WTC11 (cell line): ENCODE results near the gene PDE11A. TPM values are rescaled to one million over a fixed set of nuclear protein-coding genes. Genes with fewer than 3 reads are reported as not detected.

ENCODE experiments used
- ATAC-seq: fragments of 200-7000 bp; cut with Tn5 transposase; 2 replicates; pipeline ENCODE4 v1.10.0; 2021; ENCODE audit warnings: mild to moderate bottlenecking, moderate library complexity
- CTCF ChIA-PET: fragments of 300-600 bp; sonication (Branson Sonifier 250); formaldehyde crosslinking; loops from one replicate; lab custom pipeline; 2021; ENCODE audit warnings: antibody characterized with exemption; lab: Charles Lee
- POLR2A ChIA-PET: fragments of 350-600 bp; sonication (Branson Sonifier 250); formaldehyde crosslinking; loops from one replicate; lab custom pipeline; 2021; ENCODE audit warnings: antibody characterized with exemption; lab: Charles Lee
- DNase-seq: peaks from one replicate; pipeline ENCODE4 v3.0.0; 2021; ENCODE audit warnings: low spot score
- H3K27ac Mint-ChIP-seq: 2 replicates; pipeline ENCODE4 v1.8.0; 2021; ENCODE audit warnings: mixed read lengths
- H3K27me3 Mint-ChIP-seq: 2 replicates; pipeline ENCODE4 v1.8.0; 2021; ENCODE audit warnings: low read depth, mild to moderate bottlenecking, moderate library complexity, mixed read lengths
- H3K36me3 Mint-ChIP-seq: 2 replicates; pipeline ENCODE4 v1.8.0; 2021; ENCODE audit warnings: mixed read lengths
- H3K4me1 Mint-ChIP-seq: 2 replicates; pipeline ENCODE4 v1.8.0; 2022; ENCODE audit warnings: mixed read lengths
- H3K4me3 Mint-ChIP-seq: 2 replicates; pipeline ENCODE4 v1.8.0; 2021; ENCODE audit warnings: mild to moderate bottlenecking, moderate library complexity, mixed read lengths
- H3K9me3 Mint-ChIP-seq: 2 replicates; pipeline ENCODE4 v1.8.0; 2021; ENCODE audit warnings: mixed read lengths
- AR ChIP-seq: fragments of 250-450 bp; sonication (Bioruptor Pico); IDR thresholded peaks from 2 replicates; pipeline ENCODE4 v1.9.0; 2021; ENCODE audit warnings: mild to moderate bottlenecking
- ATF1 ChIP-seq: sonication (generic); formaldehyde crosslinking; IDR thresholded peaks from 2 replicates; pipeline ENCODE4 v1.8.1; 2023; ENCODE audit warnings: mild to moderate bottlenecking, moderate library complexity, missing genetic modification reagents
- CREB1 ChIP-seq: sonication (generic); formaldehyde crosslinking; IDR thresholded peaks from 2 replicates; pipeline ENCODE4 v1.8.0; 2023; ENCODE audit warnings: mild to moderate bottlenecking, missing genetic modification reagents
- EMX1 ChIP-seq: fragments of 250-450 bp; sonication (Bioruptor Pico); IDR thresholded peaks from 2 replicates; pipeline ENCODE4 v1.8.0; 2021; ENCODE audit warnings: mild to moderate bottlenecking
- FOXJ3 ChIP-seq: sonication (generic); formaldehyde crosslinking; IDR thresholded peaks from 2 replicates; pipeline ENCODE4 v1.9.0; 2021; ENCODE audit warnings: missing genetic modification reagents, mild to moderate bottlenecking, borderline replicate concordance
- FOXP1 ChIP-seq: sonication (generic); formaldehyde crosslinking; IDR thresholded peaks from 2 replicates; pipeline ENCODE4 v1.8.0; 2022; ENCODE audit warnings: missing genetic modification reagents, mild to moderate bottlenecking, moderate library complexity, borderline replicate concordance
- HMGA2 ChIP-seq: fragments of 250-450 bp; sonication (Bioruptor Pico); IDR thresholded peaks from 2 replicates; pipeline ENCODE4 v1.4.0; 2021; ENCODE audit warnings: mild to moderate bottlenecking, moderate library complexity
- JUN ChIP-seq: sonication (generic); formaldehyde crosslinking; IDR thresholded peaks from 2 replicates; pipeline ENCODE4 v1.8.0; 2023; ENCODE audit warnings: mild to moderate bottlenecking, missing genetic modification reagents
- MXD4 ChIP-seq: fragments of 250-450 bp; sonication (Bioruptor Pico); IDR thresholded peaks from 2 replicates; pipeline ENCODE4 v1.8.0; 2021; ENCODE audit warnings: mild to moderate bottlenecking, moderate library complexity, borderline replicate concordance
- NFE2L1 ChIP-seq: sonication (generic); formaldehyde crosslinking; IDR thresholded peaks from 2 replicates; pipeline ENCODE4 v1.8.1; 2023; ENCODE audit warnings: missing genetic modification reagents
- NR2C2 ChIP-seq: sonication (generic); formaldehyde crosslinking; IDR thresholded peaks from 2 replicates; pipeline ENCODE4 v1.8.0; 2022; ENCODE audit warnings: mild to moderate bottlenecking, missing genetic modification reagents
- RORB ChIP-seq: fragments of 250-450 bp; sonication (Bioruptor Pico); IDR thresholded peaks from 2 replicates; pipeline ENCODE4 v1.9.0; 2021; ENCODE audit warnings: mild to moderate bottlenecking
- TEAD1 ChIP-seq: sonication (generic); formaldehyde crosslinking; IDR thresholded peaks from 2 replicates; pipeline ENCODE4 v1.8.0; 2022; ENCODE audit warnings: mild to moderate bottlenecking, missing genetic modification reagents
- TEAD4 ChIP-seq: sonication (generic); formaldehyde crosslinking; IDR thresholded peaks from 2 replicates; pipeline ENCODE4 v1.8.0; 2022; ENCODE audit warnings: mild to moderate bottlenecking, missing genetic modification reagents
- TP53 ChIP-seq: sonication (generic); formaldehyde crosslinking; IDR thresholded peaks from 2 replicates; pipeline ENCODE4 v1.8.1; 2023; ENCODE audit warnings: mild to moderate bottlenecking, missing genetic modification reagents
- ZNF232 ChIP-seq: sonication (generic); formaldehyde crosslinking; IDR thresholded peaks from 2 replicates; pipeline ENCODE4 v1.8.0; 2022; ENCODE audit warnings: mild to moderate bottlenecking, missing genetic modification reagents
- ZNF416 ChIP-seq: fragments of 250-450 bp; sonication (Bioruptor Pico); IDR thresholded peaks from 2 replicates; pipeline ENCODE4 v1.9.0; 2021; ENCODE audit warnings: mild to moderate bottlenecking, inconsistent platforms
- ZNF532 ChIP-seq: fragments of 250-450 bp; sonication (Bioruptor Pico); IDR thresholded peaks from 2 replicates; pipeline ENCODE4 v1.9.0; 2021; ENCODE audit warnings: mild to moderate bottlenecking, borderline replicate concordance
- total RNA-seq: library from RNA; stranded (reverse); gene quantifications from 3 replicates; pipeline ENCODE4 v1.2.3, GENCODE V29; 2021
- TF ChIP-seq, protein P1 (sequence below): sonication (generic); formaldehyde crosslinking; IDR thresholded peaks from 2 replicates; pipeline ENCODE4 v1.8.1; 2022; ENCODE audit warnings: missing genetic modification reagents, borderline replicate concordance
- TF ChIP-seq, protein P2 (sequence below): sonication (generic); formaldehyde crosslinking; IDR thresholded peaks from 2 replicates; pipeline ENCODE4 v1.8.0; 2023; ENCODE audit warnings: missing genetic modification reagents, mild to moderate bottlenecking, borderline replicate concordance

PDE11A gene
- total RNA-seq, 1 experiment from 2014 or later, result 0.13 TPM

DNA sequence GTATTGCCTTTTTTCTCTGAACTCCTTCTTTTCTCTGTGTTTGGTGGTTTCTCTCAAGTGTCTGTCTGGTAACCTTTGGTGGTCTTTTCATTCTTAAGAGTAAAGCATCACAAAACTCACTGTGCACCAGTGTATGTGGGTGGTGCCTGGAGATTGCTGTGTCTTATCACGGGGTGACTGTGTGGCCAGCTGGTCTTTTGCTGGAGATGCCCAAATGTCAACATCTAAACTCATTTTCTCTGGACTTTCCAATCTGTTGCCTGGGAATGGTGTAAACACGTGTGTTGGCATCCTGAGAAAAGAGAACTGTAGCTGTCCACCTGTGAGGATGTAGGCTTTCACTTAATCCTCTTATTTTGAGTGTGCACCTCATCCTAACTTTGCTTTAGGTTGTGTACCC is 356.8 kb downstream of the PDE11A start:
- Mint-ChIP-seq H3K4me3 (no peak overlapping the region), H3K27me3 (peaks cover 62% of the 10 kb centered on the region), H3K9me3 (no peaks in the 10 kb centered on the region), H3K27ac (no peak overlapping the region), H3K4me1 (peaks cover 5% of the 10 kb centered on the region; the same call in 1 of the 2 replicates), H3K36me3 (no peaks in the 10 kb centered on the region)
- no peak for TF ChIP-seq TEAD4 (CRISPR knock-in tag)
- no peak for TF ChIP-seq NR2C2 (CRISPR knock-in tag)
- no peak for TF ChIP-seq FOXJ3 (CRISPR knock-in tag)
- TF ChIP-seq ZNF532, result no peak
- TF ChIP-seq CREB1 (CRISPR knock-in tag), result no peak
- no peak for TF ChIP-seq EMX1
- TF ChIP-seq TP53, result no peak
- TF ChIP-seq JUN (CRISPR knock-in tag), result no peak
- no peak for TF ChIP-seq AR (CRISPR knock-in tag)
- no peak for TF ChIP-seq MXD4 (CRISPR knock-in tag)
- no peak for TF ChIP-seq FOXP1 (CRISPR knock-in tag)
- no peak for TF ChIP-seq ZNF416
- no peak for TF ChIP-seq RORB (CRISPR knock-in tag)
- TF ChIP-seq ATF1 (CRISPR knock-in tag), result no peak
- TF ChIP-seq NFE2L1 (CRISPR knock-in tag), result no peak
- TF ChIP-seq, protein P1, sequence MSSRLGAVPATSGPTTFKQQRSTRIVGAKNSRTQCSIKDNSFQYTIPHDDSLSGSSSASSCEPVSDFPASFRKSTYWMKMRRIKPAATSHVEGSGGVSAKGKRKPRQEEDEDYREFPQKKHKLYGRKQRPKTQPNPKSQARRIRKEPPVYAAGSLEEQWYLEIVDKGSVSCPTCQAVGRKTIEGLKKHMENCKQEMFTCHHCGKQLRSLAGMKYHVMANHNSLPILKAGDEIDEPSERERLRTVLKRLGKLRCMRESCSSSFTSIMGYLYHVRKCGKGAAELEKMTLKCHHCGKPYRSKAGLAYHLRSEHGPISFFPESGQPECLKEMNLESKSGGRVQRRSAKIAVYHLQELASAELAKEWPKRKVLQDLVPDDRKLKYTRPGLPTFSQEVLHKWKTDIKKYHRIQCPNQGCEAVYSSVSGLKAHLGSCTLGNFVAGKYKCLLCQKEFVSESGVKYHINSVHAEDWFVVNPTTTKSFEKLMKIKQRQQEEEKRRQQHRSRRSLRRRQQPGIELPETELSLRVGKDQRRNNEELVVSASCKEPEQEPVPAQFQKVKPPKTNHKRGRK (CRISPR knock-in tag), result no peak
- TF ChIP-seq ZNF232 (CRISPR knock-in tag), result no peak
- CTCF ChIA-PET, result no interaction called here
- no peak for ATAC-seq
- no peak for DNase-seq
- POLR2A ChIA-PET, result no interaction called here

DNA sequence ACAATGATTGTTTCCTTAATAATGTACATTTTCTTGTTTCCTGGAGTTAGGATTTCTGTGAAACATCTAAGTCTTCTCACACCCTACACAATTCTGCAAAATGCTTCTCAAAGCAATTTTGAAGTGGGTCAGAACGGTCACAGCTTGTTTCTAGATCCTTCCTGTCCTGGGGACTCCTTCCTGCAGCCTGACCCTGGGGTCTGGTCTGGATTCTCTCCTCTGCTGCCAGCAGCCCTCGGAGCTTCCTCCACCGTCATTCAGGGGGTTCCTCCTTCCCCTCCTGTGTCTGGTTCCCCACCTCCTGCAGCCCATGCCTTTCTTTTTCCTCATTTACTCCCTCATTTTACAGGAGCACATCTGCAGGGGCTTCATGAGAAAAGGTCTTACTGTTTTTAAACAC is 357.9 kb downstream of the PDE11A start:
- peaks cover 5% of the 10 kb centered on the region; the same call in 1 of the 2 replicates for H3K4me1 Mint-ChIP-seq
- CTCF ChIA-PET, result interaction anchor here (0.9 to 1.2 kb wide), 3 partner anchors 10 to 23 kb away, joined by 4 to 5 read pairs (median 4); no protein-coding TSS in a partner anchor
- DNase-seq, result no peak
- no peaks in the 10 kb centered on the region for H3K36me3 Mint-ChIP-seq
- peaks cover 52% of the 10 kb centered on the region for H3K27me3 Mint-ChIP-seq
- H3K9me3 Mint-ChIP-seq, result no peaks in the 10 kb centered on the region
- no peak overlapping the region for H3K27ac Mint-ChIP-seq
- POLR2A ChIA-PET, result no interaction called here
- peak; percentile 38; the same call in 1 of the 2 replicates for ATAC-seq
- H3K4me3 Mint-ChIP-seq, result no peak overlapping the region
- no peak for TF ChIP-seq TEAD1 (CRISPR knock-in tag)
- TF ChIP-seq HMGA2 (CRISPR knock-in tag), result no peak
- TF ChIP-seq, protein P2, sequence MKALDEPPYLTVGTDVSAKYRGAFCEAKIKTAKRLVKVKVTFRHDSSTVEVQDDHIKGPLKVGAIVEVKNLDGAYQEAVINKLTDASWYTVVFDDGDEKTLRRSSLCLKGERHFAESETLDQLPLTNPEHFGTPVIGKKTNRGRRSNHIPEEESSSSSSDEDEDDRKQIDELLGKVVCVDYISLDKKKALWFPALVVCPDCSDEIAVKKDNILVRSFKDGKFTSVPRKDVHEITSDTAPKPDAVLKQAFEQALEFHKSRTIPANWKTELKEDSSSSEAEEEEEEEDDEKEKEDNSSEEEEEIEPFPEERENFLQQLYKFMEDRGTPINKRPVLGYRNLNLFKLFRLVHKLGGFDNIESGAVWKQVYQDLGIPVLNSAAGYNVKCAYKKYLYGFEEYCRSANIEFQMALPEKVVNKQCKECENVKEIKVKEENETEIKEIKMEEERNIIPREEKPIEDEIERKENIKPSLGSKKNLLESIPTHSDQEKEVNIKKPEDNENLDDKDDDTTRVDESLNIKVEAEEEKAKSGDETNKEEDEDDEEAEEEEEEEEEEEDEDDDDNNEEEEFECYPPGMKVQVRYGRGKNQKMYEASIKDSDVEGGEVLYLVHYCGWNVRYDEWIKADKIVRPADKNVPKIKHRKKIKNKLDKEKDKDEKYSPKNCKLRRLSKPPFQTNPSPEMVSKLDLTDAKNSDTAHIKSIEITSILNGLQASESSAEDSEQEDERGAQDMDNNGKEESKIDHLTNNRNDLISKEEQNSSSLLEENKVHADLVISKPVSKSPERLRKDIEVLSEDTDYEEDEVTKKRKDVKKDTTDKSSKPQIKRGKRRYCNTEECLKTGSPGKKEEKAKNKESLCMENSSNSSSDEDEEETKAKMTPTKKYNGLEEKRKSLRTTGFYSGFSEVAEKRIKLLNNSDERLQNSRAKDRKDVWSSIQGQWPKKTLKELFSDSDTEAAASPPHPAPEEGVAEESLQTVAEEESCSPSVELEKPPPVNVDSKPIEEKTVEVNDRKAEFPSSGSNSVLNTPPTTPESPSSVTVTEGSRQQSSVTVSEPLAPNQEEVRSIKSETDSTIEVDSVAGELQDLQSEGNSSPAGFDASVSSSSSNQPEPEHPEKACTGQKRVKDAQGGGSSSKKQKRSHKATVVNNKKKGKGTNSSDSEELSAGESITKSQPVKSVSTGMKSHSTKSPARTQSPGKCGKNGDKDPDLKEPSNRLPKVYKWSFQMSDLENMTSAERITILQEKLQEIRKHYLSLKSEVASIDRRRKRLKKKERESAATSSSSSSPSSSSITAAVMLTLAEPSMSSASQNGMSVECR (CRISPR knock-in tag), result no peak
- TF ChIP-seq ZNF532, result no peak
